SK-N-SH (cell line): ENCODE measurements around the gene ZFP92. TPM values are rescaled to one million over a fixed set of nuclear protein-coding genes. Genes with fewer than 3 reads are reported as not detected.

Experiments
- CTCF ChIA-PET: fragments of 300-600, 350-600 bp; formaldehyde crosslinking; extraction: SDS; loops from one replicate; lab custom pipeline; 2021; lab: Yijun Ruan, JAX
- POLR2A ChIA-PET: fragments of 350-600 bp; sonication (Branson Sonifier 250); formaldehyde crosslinking; extraction: SDS; loops from one replicate; lab custom pipeline; 2020; ENCODE audit warnings: antibody characterized with exemption, inconsistent platforms; lab: Yijun Ruan, JAX
- DNase-seq: peaks from one replicate; pipeline ENCODE4 v3.0.0; 2012
- H2AFZ ChIP-seq: fragments of 200-600 bp; sonication (generic); 2 replicates; pipeline ENCODE4 v1.8.1; 2016; ENCODE audit warnings: antibody characterized with exemption, mild to moderate bottlenecking, low read depth
- H3F3A ChIP-seq: fragments of 200-600 bp; sonication (generic); replicated peaks from 2 replicates; pipeline ENCODE3; 2016; ENCODE audit warnings: antibody characterized with exemption, mild to moderate bottlenecking; ENCODE audit not compliant: insufficient read depth
- H3K27ac ChIP-seq, 2 experiments: fragments of 200-500 bp in 1 of 2; fragments of 200-600 bp in 1 of 2; sonication (Bioruptor generic) in 1 of 2; sonication (generic), shearing (Covaris generic) in 1 of 2; 2 replicates each; pipeline versions ENCODE4 v1.5.1 to v1.6.1; 2014 to 2016; ENCODE audit warnings: low read depth in 2 of 2, inconsistent platforms in 1 of 2, low read length in 1 of 2, mild to moderate bottlenecking in 1 of 2, mixed read lengths in 1 of 2
- H3K27me3 ChIP-seq: fragments of 200-600 bp; sonication (generic), shearing (Covaris generic); 2 replicates; pipeline ENCODE4 v1.6.1; 2016; ENCODE audit warnings: mixed run types; ENCODE audit not compliant: insufficient read depth
- H3K36me3 ChIP-seq, 2 experiments: fragments of 200-500 bp in 1 of 2; fragments of 200-600 bp in 1 of 2; sonication (Bioruptor generic) in 1 of 2; sonication (generic) in 1 of 2; replicated peaks in 1 of 2; 2 replicates each; pipeline versions ENCODE3 to v1.5.1; 2014 to 2016; ENCODE audit warnings: low read length in 1 of 2, mild to moderate bottlenecking in 1 of 2; ENCODE audit not compliant: insufficient read depth in 2 of 2, control insufficient read depth in 1 of 2
- H3K4me1 ChIP-seq, 2 experiments: fragments of 200-500 bp in 1 of 2; fragments of 200-600 bp in 1 of 2; sonication (Bioruptor generic) in 1 of 2; sonication (generic), shearing (Covaris generic) in 1 of 2; 2 replicates each; pipeline versions ENCODE4 v1.5.1 to v1.6.1; 2014 to 2016; ENCODE audit warnings: low read depth in 1 of 2, low read length in 1 of 2, mixed run types in 1 of 2; ENCODE audit not compliant: insufficient read depth in 2 of 2, control insufficient read depth in 1 of 2
- H3K4me2 ChIP-seq: fragments of 200-600 bp; sonication (generic), shearing (Covaris generic); 2 replicates; pipeline ENCODE4 v1.6.1; 2017; ENCODE audit warnings: mixed run types
- H3K4me3 ChIP-seq, 2 experiments: fragments of 200-500 bp in 1 of 2; fragments of 200-600 bp in 1 of 2; sonication (Bioruptor generic) in 1 of 2; sonication (generic), shearing (Covaris generic) in 1 of 2; 2 replicates each; pipeline versions ENCODE4 v1.5.1 to v1.8.1; 2014 to 2016; ENCODE audit warnings: low read depth in 2 of 2, inconsistent platforms in 1 of 2, low read length in 1 of 2, mild to moderate bottlenecking in 1 of 2, mixed read lengths in 1 of 2, moderate library complexity in 1 of 2
- H3K79me2 ChIP-seq: fragments of 200-600 bp; sonication (generic); 2 replicates; pipeline ENCODE4 v1.8.1; 2017; ENCODE audit warnings: mild to moderate bottlenecking; ENCODE audit not compliant: insufficient read depth
- H3K9ac ChIP-seq: fragments of 200-600 bp; sonication (generic); 2 replicates; pipeline ENCODE4 v1.6.1; 2017; ENCODE audit warnings: mixed run types
- H3K9me2 ChIP-seq: fragments of 200-600 bp; sonication (generic); 2 replicates; pipeline ENCODE4 v1.6.1; 2017; ENCODE audit warnings: mixed run types
- H3K9me3 ChIP-seq: fragments of 200-600 bp; sonication (generic); 2 replicates; pipeline ENCODE4 v1.6.1; 2017; ENCODE audit warnings: mixed run types, mild to moderate bottlenecking, moderate library complexity
- H4K20me1 ChIP-seq: fragments of 200-600 bp; sonication (generic); 2 replicates; pipeline ENCODE4 v1.6.1; 2017; ENCODE audit warnings: mild to moderate bottlenecking, mixed run types; ENCODE audit not compliant: insufficient read depth
- CHD2 ChIP-seq: fragments of 150-350 bp; IDR thresholded peaks from 2 replicates; pipeline ENCODE4 v1.6.1; 2018; ENCODE audit warnings: low read length; ENCODE audit not compliant: partially characterized antibody
- FOXJ3 ChIP-seq: sonication (generic); formaldehyde crosslinking; IDR thresholded peaks from 2 replicates; pipeline ENCODE4 v1.5.1; 2020; ENCODE audit warnings: mild to moderate bottlenecking, missing genetic modification reagents
- FOXM1 ChIP-seq: IDR thresholded peaks from 2 replicates; pipeline ENCODE4 v1.4.0; 2012; ENCODE audit warnings: low read depth, mild to moderate bottlenecking
- GABPA ChIP-seq: IDR thresholded peaks from 2 replicates; pipeline ENCODE4 v1.4.0; 2012; ENCODE audit warnings: low read depth, mild to moderate bottlenecking
- IRF3 ChIP-seq: fragments of 150-350 bp; IDR thresholded peaks from 2 replicates; pipeline ENCODE4 v1.6.1; 2016; ENCODE audit warnings: mild to moderate bottlenecking, low read depth, low read length
- JUND ChIP-seq: IDR thresholded peaks from 2 replicates; pipeline ENCODE4 v1.4.0; 2012
- MAX ChIP-seq: IDR thresholded peaks from 2 replicates; pipeline ENCODE4 v1.4.0; 2012; ENCODE audit warnings: low read depth
- NFIC ChIP-seq: IDR thresholded peaks from 2 replicates; pipeline ENCODE4 v1.4.0; 2012; ENCODE audit warnings: borderline replicate concordance
- PBX3 ChIP-seq: IDR thresholded peaks from 2 replicates; pipeline ENCODE4; 2012
- RCOR1 ChIP-seq: fragments of 150-350 bp; IDR thresholded peaks from 2 replicates; pipeline ENCODE4 v1.6.1; 2017; ENCODE audit warnings: antibody characterized with exemption, low read length
- REST ChIP-seq: IDR thresholded peaks from 2 replicates; pipeline ENCODE4 v1.6.1; 2012; ENCODE audit warnings: mild to moderate bottlenecking, low read depth, low read length, moderate library complexity
- RFX5 ChIP-seq: IDR thresholded peaks from 2 replicates; pipeline ENCODE4 v1.6.1; 2012; ENCODE audit warnings: mild to moderate bottlenecking, improper control_type of control experiment, low read length
- SMC3 ChIP-seq: IDR thresholded peaks from 2 replicates; pipeline ENCODE4 v1.6.1; 2012; ENCODE audit warnings: low read depth, low read length, improper control_type of control experiment
- TCF12 ChIP-seq: IDR thresholded peaks from 2 replicates; pipeline ENCODE4 v1.4.0; 2012
- TEAD4 ChIP-seq: IDR thresholded peaks from 2 replicates; pipeline ENCODE4 v1.4.0; 2012; ENCODE audit warnings: mild to moderate bottlenecking, borderline replicate concordance; ENCODE audit not compliant: insufficient read depth
- WGBS: methylation state at CpG from one replicate; pipeline ENCODE4 v1.1.6; 2017; ENCODE audit warnings: low lambda C conversion rate; 5-methylcytosine and 5-hydroxymethylcytosine counted together
- polyA plus RNA-seq, 3 experiments: library from polyadenylated mRNA; depleted of rRNA; stranded (reverse); fragments of >200 nt; gene quantifications; 2 replicates each; pipeline ENCODE4 v1.2.3, GENCODE V29; 2012

ZFP92 gene
- polyA plus RNA-seq, 1 of the 3 experiments (the other 2 are of a cell fraction), result 0.28 TPM

DNA sequence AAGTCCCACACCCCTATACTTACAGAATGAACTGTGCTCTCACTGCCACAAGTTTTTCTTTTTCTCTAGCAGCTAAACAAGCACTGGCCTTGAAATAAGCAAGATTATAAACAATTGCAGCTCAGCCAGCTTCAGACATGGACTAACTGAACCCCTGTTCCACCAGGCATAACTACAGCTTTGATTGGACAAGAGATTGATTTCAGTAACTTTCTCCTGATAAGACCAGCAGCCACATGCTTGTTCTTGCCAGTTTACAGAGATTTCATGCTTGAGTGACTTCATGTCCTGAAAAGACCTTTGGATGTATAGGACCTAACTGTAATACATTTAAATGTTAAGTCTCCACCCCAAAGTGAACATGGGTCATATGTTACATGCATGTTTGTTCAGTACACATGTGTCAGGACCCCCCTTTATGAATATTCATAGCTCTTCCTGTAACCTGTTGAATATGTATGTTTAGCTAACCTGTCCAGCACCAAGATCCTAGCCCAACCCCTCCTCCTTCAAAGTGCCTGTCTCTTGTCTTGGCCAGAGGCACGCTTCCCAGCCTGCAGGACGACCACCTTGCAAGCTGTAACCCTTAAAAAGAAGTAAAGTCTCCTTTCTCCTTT lies 49.4 kb upstream of the ZFP92 start (continued):
- TF ChIP-seq IRF3 (no peak), SMC3 (no peak), NFIC (no peak)

DNA sequence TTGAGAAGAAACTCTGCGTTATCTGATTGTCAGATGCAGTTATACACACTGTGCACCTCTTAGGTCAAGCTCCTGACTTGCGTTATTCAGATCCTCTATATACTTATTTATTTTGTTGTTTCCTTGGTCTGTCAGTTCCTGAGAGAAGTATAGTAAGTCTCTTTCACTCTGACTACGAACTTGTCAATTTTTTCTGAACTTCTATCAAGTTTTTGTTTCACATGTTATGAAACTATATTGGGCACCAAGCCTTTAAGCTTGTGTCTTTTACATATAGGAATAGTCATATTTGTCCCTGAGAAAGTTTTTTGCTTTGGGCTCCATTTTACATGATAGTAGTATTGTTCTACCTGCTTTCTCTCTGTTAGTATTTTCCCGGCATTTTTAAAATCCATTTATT lies 45.6 kb upstream of the ZFP92 start:
- WGBS, result 26% methylated on average over 4 of the region's 4 CpGs
- Histone ChIP-seq H3K36me3 (no peaks in the 10 kb centered on the region), H3K9me3 (no peaks in the 10 kb centered on the region), H3K9me2 (no peaks in the 10 kb centered on the region), H3K27ac (no peak overlapping the region), H3K27me3 (no peaks in the 10 kb centered on the region; the same call in 1 of the 2 replicates), H3K4me3 (no peak overlapping the region), H3K4me1 (no peaks in the 10 kb centered on the region; a peak in 1 of 4 replicates), H3K4me2 (no peak overlapping the region), H3K79me2 (no peaks in the 10 kb centered on the region), H3F3A (no peaks in the 10 kb centered on the region), H4K20me1 (no peaks in the 10 kb centered on the region), H2AFZ (no peak overlapping the region), H3K9ac (no peak overlapping the region)
- ChIA-PET CTCF (no interaction called here), POLR2A (no interaction called here)
- DNase-seq, result no peak
- TF ChIP-seq RFX5 (no peak), TEAD4 (no peak), GABPA (no peak), FOXJ3 (CRISPR knock-in tag) (no peak), CHD2 (no peak), FOXM1 (no peak), JUND (no peak), MAX (no peak), TCF12 (no peak), PBX3 (no peak), IRF3 (no peak), RCOR1 (no peak), REST (no peak)
